SJCRH30 (cell line): ENCODE measurements around the gene MEN1. TPM values are rescaled to one million over a fixed set of nuclear protein-coding genes. Genes with fewer than 3 reads are reported as not detected.
A peak's percentile ranks its signal among the peaks of the same experiment; 100 is the strongest.
"Not testable (repeated sequence)": the region's sequence is repeated elsewhere in the genome, so short reads cannot be mapped to it uniquely, and the experiment has no call there.

ENCODE experiments used
- DNase-seq, 2 experiments: peaks; one replicate each; pipeline ENCODE4 v3.0.0-alpha.2; 2015 to 2020
- H3K27ac ChIP-seq: fragments of 250-450 bp; sonication (Bioruptor Pico); 2 replicates; pipeline ENCODE4 v1.5.1; 2020; ENCODE audit warnings: mild to moderate bottlenecking, moderate library complexity
- H3K27me3 ChIP-seq: fragments of 250-450 bp; sonication (Bioruptor Pico); 2 replicates; pipeline ENCODE4 v1.5.1; 2020; ENCODE audit warnings: mild to moderate bottlenecking, moderate library complexity
- H3K36me3 ChIP-seq: fragments of 250-450 bp; sonication (Bioruptor Pico); 2 replicates; pipeline ENCODE4 v1.5.1; 2020; ENCODE audit warnings: mild to moderate bottlenecking, moderate library complexity
- H3K4me1 ChIP-seq: fragments of 250-450 bp; sonication (Bioruptor Pico); 2 replicates; pipeline ENCODE4 v1.5.1; 2020; ENCODE audit warnings: mild to moderate bottlenecking, moderate library complexity
- H3K4me3 ChIP-seq: fragments of 250-450 bp; sonication (Bioruptor Pico); 2 replicates; pipeline ENCODE4 v1.5.1; 2020; ENCODE audit warnings: mild to moderate bottlenecking, moderate library complexity
- H3K9me3 ChIP-seq: fragments of 250-450 bp; sonication (Bioruptor Pico); replicated peaks from 2 replicates; pipeline ENCODE4 v1.5.1; 2020; ENCODE audit warnings: mild to moderate bottlenecking, moderate library complexity
- total RNA-seq: library from RNA; depleted of rRNA; stranded (reverse); fragments of >200 nt; shearing (Covaris generic); gene quantifications from 2 replicates; pipeline ENCODE4 v1.2.3, GENCODE V29; 2014

MEN1 gene
- total RNA-seq, 1 experiment from 2014 or later: 26.3 TPM

DNA sequence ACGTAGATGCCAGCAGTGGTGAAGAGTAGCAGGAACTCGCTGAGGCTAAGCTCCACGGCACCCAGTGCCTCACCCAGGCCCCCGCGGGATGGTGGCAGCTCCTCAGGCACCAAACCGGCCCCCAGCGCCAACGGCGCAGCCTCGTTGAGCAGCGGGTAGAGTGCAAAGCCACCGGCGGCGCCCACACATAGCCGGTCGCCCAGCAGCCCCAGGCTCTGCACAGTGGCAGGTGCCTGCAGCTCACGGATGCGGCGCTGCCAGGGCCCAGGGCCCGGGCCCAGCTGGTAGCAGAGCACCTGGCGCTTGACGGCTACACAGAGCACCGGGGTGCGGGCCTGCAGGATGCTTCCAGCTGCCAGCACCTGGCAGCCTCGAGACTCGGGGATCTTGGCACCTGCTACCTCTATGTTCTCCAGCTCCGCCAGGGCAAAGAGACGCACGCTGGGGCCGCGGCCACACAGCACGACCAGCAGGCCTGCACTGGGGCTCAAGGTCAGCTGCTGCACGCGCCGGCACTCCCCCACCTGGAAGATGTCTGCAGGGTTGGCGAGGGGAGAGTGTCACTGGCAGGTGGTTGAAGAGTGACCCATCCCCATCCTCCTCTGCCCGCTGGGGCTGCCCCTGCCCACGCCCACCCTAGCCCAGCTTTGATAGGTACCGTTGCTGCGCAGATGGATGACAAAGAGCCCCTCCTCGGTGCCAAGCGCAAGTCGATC is 19.3 kb upstream of the MEN1 start:
- no peak overlapping the region for H3K4me3 ChIP-seq
- peaks cover 26% of the 10 kb centered on the region for H3K27me3 ChIP-seq
- no peak for DNase-seq
- H3K27ac ChIP-seq: no peak overlapping the region
- no peaks in the 10 kb centered on the region for H3K4me1 ChIP-seq
- H3K36me3 ChIP-seq: no peaks in the 10 kb centered on the region
- H3K9me3 ChIP-seq: no peaks in the 10 kb centered on the region

- Histone ChIP-seq H3K4me1 (no peaks in the 10 kb centered on the region), H3K27me3 (peaks cover 21% of the 10 kb centered on the region), H3K27ac (no peak overlapping the region), H3K9me3 (no peaks in the 10 kb centered on the region), H3K36me3 (no peaks in the 10 kb centered on the region), H3K4me3 (no peak overlapping the region)
- DNase-seq: no peak
Observed at GRCh38 chr11:64827451-64827839, 17.1 kb upstream of the MEN1 start.

DNA sequence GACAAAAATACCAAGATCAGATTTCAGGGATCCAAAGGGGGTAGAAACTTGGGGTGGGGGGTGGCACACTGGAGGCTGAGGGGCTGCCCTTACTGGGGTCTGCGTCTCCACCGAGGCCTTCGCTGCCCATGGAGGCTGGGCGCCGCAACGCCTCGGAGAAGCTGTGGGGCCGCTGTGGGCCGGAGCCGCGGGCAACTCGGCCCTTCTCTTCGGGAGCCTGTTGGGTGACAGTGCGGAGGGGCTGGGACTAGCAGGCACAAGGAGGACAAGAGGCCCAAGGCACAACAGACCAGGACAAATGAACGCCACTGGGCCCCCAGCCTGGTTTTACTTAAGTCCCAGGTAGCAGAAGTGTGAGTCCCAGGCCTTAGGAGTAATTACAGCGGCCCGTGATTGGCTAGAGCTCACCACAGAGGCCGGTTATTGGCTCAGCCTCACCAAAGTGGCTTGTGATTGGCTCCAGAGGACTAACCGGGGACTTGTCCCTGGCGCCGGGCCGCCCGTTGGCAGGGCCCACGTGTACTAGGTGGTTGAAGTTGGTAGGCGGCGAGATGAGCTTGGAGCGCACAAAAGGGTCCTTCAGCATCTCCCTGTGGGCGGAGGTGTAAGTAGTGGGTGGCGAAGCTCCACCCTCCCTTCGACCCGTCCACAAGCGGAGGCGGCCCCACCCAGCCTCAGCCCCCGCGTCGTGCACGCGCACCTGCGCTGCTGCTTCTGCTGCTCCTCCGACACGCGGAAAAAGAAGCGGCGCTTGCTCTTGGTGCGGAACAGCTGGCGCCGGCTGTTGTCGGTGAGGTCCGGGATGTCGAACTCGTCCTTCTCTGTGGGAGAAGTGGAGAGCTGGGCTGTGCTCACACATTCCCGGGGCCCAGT is 16.5 kb upstream of the MEN1 start:
- Histone ChIP-seq H3K36me3 (no peaks in the 10 kb centered on the region), H3K27ac (no peak overlapping the region), H3K9me3 (no peaks in the 10 kb centered on the region), H3K27me3 (peaks cover 18% of the 10 kb centered on the region), H3K4me1 (no peaks in the 10 kb centered on the region), H3K4me3 (no peak overlapping the region)
- DNase-seq: no peak

- Histone ChIP-seq H3K4me3 (no peak overlapping the region), H3K9me3 (no peaks in the 10 kb centered on the region), H3K36me3 (no peaks in the 10 kb centered on the region), H3K27ac (no peak overlapping the region), H3K27me3 (peaks cover 14% of the 10 kb centered on the region), H3K4me1 (no peaks in the 10 kb centered on the region)
- no peak for DNase-seq
Observed at GRCh38 chr11:64826062-64826461, 15.7 kb upstream of the MEN1 start.

- DNase-seq: no peak
- Histone ChIP-seq H3K36me3 (no peaks in the 10 kb centered on the region), H3K27ac (no peak overlapping the region), H3K9me3 (no peaks in the 10 kb centered on the region), H3K4me3 (no peak overlapping the region), H3K4me1 (no peaks in the 10 kb centered on the region), H3K27me3 (peaks cover 14% of the 10 kb centered on the region; the same call in 1 of the 2 replicates)
Observed at GRCh38 chr11:64823568-64824119, 13.3 kb upstream of the MEN1 start.

DNA sequence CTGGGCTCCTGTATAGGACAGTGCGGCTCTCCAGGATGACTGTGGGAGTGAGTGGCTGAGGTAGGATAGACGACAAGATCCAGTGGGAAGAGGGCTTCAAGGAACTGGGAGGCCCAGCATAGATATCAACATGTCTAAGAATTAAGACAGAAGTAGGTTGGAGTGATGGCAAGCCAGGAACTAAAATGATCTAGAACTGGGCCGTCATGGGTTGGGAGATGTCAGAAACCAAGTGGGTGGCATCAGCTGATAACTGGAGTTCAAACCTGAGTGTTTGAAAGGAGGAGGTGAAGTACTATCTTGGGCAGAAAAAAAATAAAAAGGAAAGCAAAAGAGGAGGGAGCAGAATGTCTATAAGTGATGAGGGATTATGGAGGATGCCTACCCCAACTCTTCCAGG is 7.1 kb upstream of the MEN1 start:
- no peak overlapping the region for H3K4me3 ChIP-seq
- H3K9me3 ChIP-seq: no peaks in the 10 kb centered on the region
- H3K27me3 ChIP-seq: no peaks in the 10 kb centered on the region
- no peaks in the 10 kb centered on the region for H3K36me3 ChIP-seq
- DNase-seq: no peak
- no peak overlapping the region for H3K27ac ChIP-seq
- no peaks in the 10 kb centered on the region for H3K4me1 ChIP-seq

GRCh38 chr11:64815433-64815832 is 5.1 kb upstream of the MEN1 start:
- H3K9me3 ChIP-seq, H3K36me3 ChIP-seq, DNase-seq, H3K4me3 ChIP-seq, H3K27ac ChIP-seq, H3K4me1 ChIP-seq, H3K27me3 ChIP-seq: not testable (repeated sequence)

GRCh38 chr11:64814712-64815187 is 4.4 kb upstream of the MEN1 start:
- Histone ChIP-seq H3K4me1 (no peaks in the 10 kb centered on the region), H3K27me3 (no peaks in the 10 kb centered on the region), H3K9me3 (no peaks in the 10 kb centered on the region), H3K4me3 (no peak overlapping the region), H3K27ac (no peak overlapping the region), H3K36me3 (no peaks in the 10 kb centered on the region)
- no peak for DNase-seq

GRCh38 chr11:64813826-64814225 is 3.5 kb upstream of the MEN1 start:
- 0 out of 2 replicates have a peak, but pooled peaks cover 5% of the 10 kb centered on the region for H3K4me1 ChIP-seq
- no peak overlapping the region for H3K4me3 ChIP-seq
- H3K9me3 ChIP-seq: no peaks in the 10 kb centered on the region
- no peaks in the 10 kb centered on the region for H3K36me3 ChIP-seq
- no peaks in the 10 kb centered on the region for H3K27me3 ChIP-seq
- no peak for DNase-seq
- no peak overlapping the region for H3K27ac ChIP-seq

- no peaks in the 10 kb centered on the region for H3K36me3 ChIP-seq
- H3K27ac ChIP-seq: no peak overlapping the region
- H3K9me3 ChIP-seq: no peaks in the 10 kb centered on the region
- peak overlapping the region; percentile 72 for H3K4me3 ChIP-seq
- H3K4me1 ChIP-seq: 0 out of 2 replicates have a peak, but pooled peaks cover 5% of the 10 kb centered on the region
- DNase-seq: no peak
- no peaks in the 10 kb centered on the region for H3K27me3 ChIP-seq
Observed at GRCh38 chr11:64810891-64811272, 531 bp upstream of the MEN1 start.

DNA sequence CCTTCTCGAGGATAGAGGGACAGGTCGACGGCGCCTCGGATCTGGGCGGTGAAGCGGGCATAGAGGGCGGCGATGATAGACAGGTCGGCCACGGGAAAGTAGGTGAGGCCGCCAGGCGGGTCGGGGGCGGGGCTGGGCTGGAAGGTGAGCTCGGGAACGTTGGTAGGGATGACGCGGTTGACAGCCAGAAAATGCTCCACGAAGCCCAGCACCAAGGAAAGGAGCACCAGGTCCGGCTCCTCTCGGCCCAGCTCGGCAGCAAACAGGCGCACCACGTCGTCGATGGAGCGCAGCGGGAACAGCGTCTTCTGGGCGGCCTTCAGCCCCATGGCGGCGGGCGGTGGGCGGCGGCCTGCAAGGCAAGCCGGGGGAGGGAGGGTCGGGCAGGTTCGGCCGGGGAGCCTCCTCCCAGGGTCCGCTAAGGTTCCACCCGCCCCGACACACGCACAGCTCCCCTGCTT is 540 bp downstream of the MEN1 start:
- H3K9me3 ChIP-seq: no peaks in the 10 kb centered on the region
- peak in 1 of 2 experiments; percentile 17 for DNase-seq
- H3K27ac ChIP-seq: no peak overlapping the region
- H3K4me1 ChIP-seq: 0 out of 2 replicates have a peak, but pooled peaks cover 5% of the 10 kb centered on the region
- H3K36me3 ChIP-seq: 0 out of 2 replicates have a peak, but pooled peaks cover 2% of the 10 kb centered on the region
- peak overlapping the region; percentile 72 for H3K4me3 ChIP-seq
- H3K27me3 ChIP-seq: no peaks in the 10 kb centered on the region

DNA sequence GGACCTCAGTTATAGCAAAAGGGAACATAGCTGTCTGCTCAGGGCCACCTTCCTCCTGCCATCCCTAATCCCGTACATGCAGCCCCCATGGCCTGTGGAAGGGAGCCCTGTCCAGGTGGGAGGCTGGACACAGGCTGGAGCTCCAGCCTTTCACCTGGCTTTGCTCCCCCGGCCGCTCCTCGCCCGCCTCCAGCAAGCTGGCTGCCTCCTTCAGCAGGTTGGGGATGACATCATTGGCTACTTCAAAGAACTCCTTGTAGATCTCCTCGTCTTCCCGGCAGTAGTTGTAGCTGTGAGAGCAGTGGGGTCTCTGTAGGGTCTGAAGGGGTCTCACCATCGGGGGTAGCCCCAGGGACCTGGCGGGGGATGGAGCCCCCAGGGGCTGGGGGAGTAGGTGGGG is 4.9 kb downstream of the MEN1 start:
- DNase-seq: no peak
- no peak overlapping the region for H3K4me3 ChIP-seq
- H3K4me1 ChIP-seq: peaks cover 9% of the 10 kb centered on the region; the same call in 1 of the 2 replicates
- 0 out of 2 replicates have a peak, but pooled peaks cover 2% of the 10 kb centered on the region for H3K36me3 ChIP-seq
- no peak overlapping the region for H3K27ac ChIP-seq
- H3K27me3 ChIP-seq: no peaks in the 10 kb centered on the region
- no peaks in the 10 kb centered on the region for H3K9me3 ChIP-seq

GRCh38 chr11:64804346-64805210 is 5.8 kb downstream of the MEN1 start:
- Histone ChIP-seq H3K27me3 (no peaks in the 10 kb centered on the region), H3K4me1 (peaks cover 8% of the 10 kb centered on the region; the same call in 1 of the 2 replicates), H3K9me3 (no peaks in the 10 kb centered on the region), H3K36me3 (0 out of 2 replicates have a peak, but pooled peaks cover 2% of the 10 kb centered on the region), H3K4me3 (no peak overlapping the region), H3K27ac (no peak overlapping the region)
- no peak for DNase-seq

GRCh38 chr11:64803846-64804345 is 6.5 kb downstream of the MEN1 start:
- Histone ChIP-seq H3K9me3 (no peaks in the 10 kb centered on the region), H3K4me1 (peaks cover 5% of the 10 kb centered on the region; the same call in 1 of the 2 replicates), H3K27me3 (no peaks in the 10 kb centered on the region), H3K4me3 (peak overlapping the region; percentile 63), H3K27ac (no peak overlapping the region), H3K36me3 (0 out of 2 replicates have a peak, but pooled peaks cover 2% of the 10 kb centered on the region)
- no peak for DNase-seq
